HepG2 (cell line): Measurements from ENCODE around the gene RHOT2. TPM values are rescaled to one million over a fixed set of nuclear protein-coding genes. Genes with fewer than 3 reads are reported as not detected.

ENCODE experiments used
- BRCA1 ChIP-seq: sonication (generic); formaldehyde crosslinking; IDR thresholded peaks from 2 replicates; pipeline ENCODE4 v1.4.0; 2020; ENCODE audit warnings: missing genetic modification reagents
- FOSL1 ChIP-seq: sonication (generic); formaldehyde crosslinking; IDR thresholded peaks from 2 replicates; pipeline ENCODE4 v1.9.0; 2021; ENCODE audit warnings: missing genetic modification reagents, borderline replicate concordance
- FOSL2 ChIP-seq: sonication (generic); formaldehyde crosslinking; IDR thresholded peaks from 2 replicates; pipeline ENCODE4 v1.4.0; 2020; ENCODE audit warnings: missing genetic modification reagents
- GATAD2A ChIP-seq: IDR thresholded peaks from 2 replicates; pipeline ENCODE4 v1.6.1; 2016
- HES4 ChIP-seq: sonication (generic); formaldehyde crosslinking; IDR thresholded peaks from 2 replicates; pipeline ENCODE4 v1.9.0; 2021; ENCODE audit warnings: mild to moderate bottlenecking, missing genetic modification reagents, borderline replicate concordance
- JUN ChIP-seq: sonication (generic); formaldehyde crosslinking; IDR thresholded peaks from 2 replicates; pipeline ENCODE4 v1.4.0; 2020; ENCODE audit warnings: mild to moderate bottlenecking, missing genetic modification reagents
- MATR3 ChIP-seq: sonication (generic); formaldehyde crosslinking; IDR thresholded peaks from 2 replicates; pipeline ENCODE4 v1.4.0; 2020; ENCODE audit warnings: missing genetic modification reagents
- MED1 ChIP-seq: sonication (generic); formaldehyde crosslinking; IDR thresholded peaks from 2 replicates; pipeline ENCODE4 v1.4.0; 2020; ENCODE audit warnings: missing genetic modification reagents
- NAIF1 ChIP-seq: sonication (generic); formaldehyde crosslinking; IDR thresholded peaks from 2 replicates; pipeline ENCODE4 v1.5.0; 2020; ENCODE audit warnings: mild to moderate bottlenecking, missing genetic modification reagents, borderline replicate concordance
- NR2F6 ChIP-seq, 2 experiments: IDR thresholded peaks; 2 replicates each; pipeline ENCODE4 v1.6.1; 2016; ENCODE audit warnings: antibody characterized with exemption in 1 of 2, mild to moderate bottlenecking in 1 of 2
- RARA ChIP-seq: IDR thresholded peaks from 2 replicates; pipeline ENCODE4 v1.6.1; 2016; ENCODE audit warnings: missing genetic modification reagents, missing compliant biosample characterization
- RBFOX2 ChIP-seq: fragments of 200-400 bp; formaldehyde crosslinking; IDR thresholded peaks from 2 replicates; pipeline ENCODE4 v1.6.1; 2017; ENCODE audit warnings: low read depth, mild to moderate bottlenecking, low read length
- REXO4 ChIP-seq: sonication (generic); formaldehyde crosslinking; IDR thresholded peaks from 2 replicates; pipeline ENCODE4 v1.8.0; 2022; ENCODE audit warnings: missing genetic modification reagents, mild to moderate bottlenecking, borderline replicate concordance
- SOX13 ChIP-seq, 3 experiments: fragments of 450-650 bp in 1 of 3; sonication (generic) in 1 of 3; formaldehyde crosslinking in 1 of 3; IDR thresholded peaks in 2 of 3; conservative IDR thresholded peaks in 1 of 3; 2 replicates each; pipeline versions ENCODE4 v1.5.0 to v1.6.1; 2016 to 2020; ENCODE audit warnings: antibody characterized with exemption in 1 of 3, mild to moderate bottlenecking in 1 of 3, missing compliant biosample characterization in 1 of 3, missing genetic modification reagents in 1 of 3, moderate library complexity in 1 of 3
- SRSF1 ChIP-seq: fragments of 200-400 bp; formaldehyde crosslinking; optimal IDR thresholded peaks from 2 replicates; pipeline ENCODE3; 2017; ENCODE audit warnings: mild to moderate bottlenecking, low read depth, low read length, moderate library complexity
- TAF15 ChIP-seq: fragments of 200-400 bp; formaldehyde crosslinking; IDR thresholded peaks from one replicate; pipeline ENCODE4 v1.6.1; 2018; ENCODE audit warnings: mild to moderate bottlenecking, low read depth, low read length; ENCODE audit not compliant: poor library complexity, severe bottlenecking
- TEAD3 ChIP-seq: optimal IDR thresholded peaks from 2 replicates; pipeline ENCODE3; 2016; ENCODE audit warnings: borderline replicate concordance
- ZBTB46 ChIP-seq: sonication (generic); formaldehyde crosslinking; IDR thresholded peaks from 2 replicates; pipeline ENCODE4 v1.4.0; 2020; ENCODE audit warnings: mild to moderate bottlenecking, missing genetic modification reagents, borderline replicate concordance
- ZIK1 ChIP-seq: sonication (generic); formaldehyde crosslinking; IDR thresholded peaks from 2 replicates; pipeline ENCODE4 v1.5.0; 2020; ENCODE audit warnings: mild to moderate bottlenecking, low read depth, missing genetic modification reagents, borderline replicate concordance
- ZKSCAN8 ChIP-seq: IDR thresholded peaks from 2 replicates; pipeline ENCODE4 v1.6.1; 2016; ENCODE audit warnings: borderline replicate concordance, missing genetic modification reagents, missing compliant biosample characterization
- ZNF383 ChIP-seq: sonication (generic); formaldehyde crosslinking; IDR thresholded peaks from 2 replicates; pipeline ENCODE4 v1.4.0; 2020; ENCODE audit warnings: missing genetic modification reagents, mild to moderate bottlenecking, borderline replicate concordance
- ZNF619 ChIP-seq: sonication (generic); formaldehyde crosslinking; IDR thresholded peaks from 2 replicates; pipeline ENCODE4 v1.4.0; 2020; ENCODE audit warnings: mild to moderate bottlenecking, missing genetic modification reagents
- polyA plus RNA-seq, 8 experiments: library from polyadenylated mRNA; depleted of rRNA in 3 of 8; stranded (reverse) in 7 of 8; unstranded in 1 of 8; fragments of >200 nt; fragmentation: Illumina TruSeq in 4 of 8; extraction: Trizol in 4 of 8; gene quantifications; 2 replicates each; pipeline versions ENCODE4 v1.2.1 to v1.2.3, GENCODE V29; 2011 to 2016; ENCODE audit warnings: low read depth in 4 of 8, missing spikeins in 1 of 8, mixed read lengths in 1 of 8; ENCODE audit not compliant: insufficient read depth in 1 of 8
- total RNA-seq, 5 experiments: library from RNA; depleted of rRNA; stranded (reverse); fragments of >200 nt; fragmentation: Illumina TruSeq; extraction: Trizol; gene quantifications; 2 replicates each; pipeline ENCODE4 v1.2.3, GENCODE V29; 2016; ENCODE audit warnings: low read depth in 1 of 5
- TF ChIP-seq, protein P1 (sequence below): sonication (generic); formaldehyde crosslinking; IDR thresholded peaks from 2 replicates; pipeline ENCODE4 v1.5.0; 2020; ENCODE audit warnings: missing genetic modification reagents
- TF ChIP-seq, protein P2 (sequence below): sonication (generic); formaldehyde crosslinking; IDR thresholded peaks from 2 replicates; pipeline ENCODE4 v1.4.0; 2020; ENCODE audit warnings: missing genetic modification reagents, borderline replicate concordance

RHOT2 gene
- total and polyA plus RNA-seq, 2 of the 13 experiments (the other 11 are each of a cell fraction or from before 2014, with no cell fraction given), result 63.6 to 76.9 TPM

GRCh38 chr16:667780-668518 lies at the start of gene RHOT2 (continued):
- TF ChIP-seq, protein P1, sequence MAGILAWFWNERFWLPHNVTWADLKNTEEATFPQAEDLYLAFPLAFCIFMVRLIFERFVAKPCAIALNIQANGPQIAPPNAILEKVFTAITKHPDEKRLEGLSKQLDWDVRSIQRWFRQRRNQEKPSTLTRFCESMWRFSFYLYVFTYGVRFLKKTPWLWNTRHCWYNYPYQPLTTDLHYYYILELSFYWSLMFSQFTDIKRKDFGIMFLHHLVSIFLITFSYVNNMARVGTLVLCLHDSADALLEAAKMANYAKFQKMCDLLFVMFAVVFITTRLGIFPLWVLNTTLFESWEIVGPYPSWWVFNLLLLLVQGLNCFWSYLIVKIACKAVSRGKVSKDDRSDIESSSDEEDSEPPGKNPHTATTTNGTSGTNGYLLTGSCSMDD (CRISPR knock-in tag), result no peak
- TF ChIP-seq SOX13 (IDR thresholded peaks at IDR 0.05) (no peak), SOX13 (CRISPR knock-in tag; conservative IDR thresholded peaks at IDR 0.05 in 1 of 2, IDR thresholded peaks at IDR 0.05 in 1 of 2) (peak in 1 of 2 experiments; percentile 16; a peak in 1 of 4 replicates), BRCA1 (no peak), FOSL1 (CRISPR knock-in tag) (no peak), RARA (CRISPR knock-in tag) (peak; percentile 40; the same call in 1 of the 2 replicates), FOSL2 (peak; percentile 27; the same call in 1 of the 2 replicates), MED1 (CRISPR knock-in tag) (peak; percentile 88), TEAD3 (CRISPR knock-in tag) (no peak), NAIF1 (CRISPR knock-in tag) (no peak), RBFOX2 (peak; percentile 84), ZNF383 (CRISPR knock-in tag) (0 out of 2 replicates have a peak, but pooled peaks have one; percentile 33), MATR3 (CRISPR knock-in tag) (no peak), NR2F6 (IDR thresholded peaks at IDR 0.05) (no peak), NR2F6 (CRISPR knock-in tag; IDR thresholded peaks at IDR 0.05) (peak; percentile 39; the same call in 1 of the 2 replicates), ZBTB46 (CRISPR knock-in tag) (no peak), REXO4 (CRISPR knock-in tag) (no peak), ZIK1 (CRISPR knock-in tag) (peak; percentile 94; the same call in 1 of the 2 replicates), HES4 (CRISPR knock-in tag) (no peak), GATAD2A (CRISPR knock-in tag) (peak; percentile 34; the same call in 1 of the 2 replicates), JUN (CRISPR knock-in tag) (no peak), ZKSCAN8 (CRISPR knock-in tag) (0 out of 2 replicates have a peak, but pooled peaks have one; percentile 54), TAF15 (no peak), SRSF1 (no peak), ZNF619 (CRISPR knock-in tag) (peak; percentile 82; the same call in 1 of the 2 replicates)
- TF ChIP-seq, protein P2, sequence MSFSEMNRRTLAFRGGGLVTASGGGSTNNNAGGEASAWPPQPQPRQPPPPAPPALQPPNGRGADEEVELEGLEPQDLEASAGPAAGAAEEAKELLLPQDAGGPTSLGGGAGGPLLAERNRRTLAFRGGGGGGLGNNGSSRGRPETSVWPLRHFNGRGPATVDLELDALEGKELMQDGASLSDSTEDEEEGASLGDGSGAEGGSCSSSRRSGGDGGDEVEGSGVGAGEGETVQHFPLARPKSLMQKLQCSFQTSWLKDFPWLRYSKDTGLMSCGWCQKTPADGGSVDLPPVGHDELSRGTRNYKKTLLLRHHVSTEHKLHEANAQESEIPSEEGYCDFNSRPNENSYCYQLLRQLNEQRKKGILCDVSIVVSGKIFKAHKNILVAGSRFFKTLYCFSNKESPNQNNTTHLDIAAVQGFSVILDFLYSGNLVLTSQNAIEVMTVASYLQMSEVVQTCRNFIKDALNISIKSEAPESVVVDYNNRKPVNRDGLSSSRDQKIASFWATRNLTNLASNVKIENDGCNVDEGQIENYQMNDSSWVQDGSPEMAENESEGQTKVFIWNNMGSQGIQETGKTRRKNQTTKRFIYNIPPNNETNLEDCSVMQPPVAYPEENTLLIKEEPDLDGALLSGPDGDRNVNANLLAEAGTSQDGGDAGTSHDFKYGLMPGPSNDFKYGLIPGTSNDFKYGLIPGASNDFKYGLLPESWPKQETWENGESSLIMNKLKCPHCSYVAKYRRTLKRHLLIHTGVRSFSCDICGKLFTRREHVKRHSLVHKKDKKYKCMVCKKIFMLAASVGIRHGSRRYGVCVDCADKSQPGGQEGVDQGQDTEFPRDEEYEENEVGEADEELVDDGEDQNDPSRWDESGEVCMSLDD (CRISPR knock-in tag), result 0 out of 2 replicates have a peak, but pooled peaks have one; percentile 13
